ENCODE measurements around the gene NFKB2.

Gene NFKB2

GRCh38 chr10:102423372-102423968, 28.0 kb downstream of the NFKB2 start:
- Histone ChIP-seq H3K27me3 (ENCODE audit: insufficient read depth, low read length) (no peaks in the 10 kb centered on the region), H3K9ac (ENCODE audit: low read length) (no peak overlapping the region), H2AFZ (ENCODE audit: low read length) (no peak overlapping the region), H3K79me2 (ENCODE audit: insufficient read depth, low read length) (no peaks in the 10 kb centered on the region), H3K9me3 (ENCODE audit: low read length) (no peaks in the 10 kb centered on the region), H3K4me1 (ENCODE audit: insufficient read depth, low read length, severe bottlenecking) (peaks cover 28% of the 10 kb centered on the region), H3K27ac (ENCODE audit: low read depth, low read length, poor library complexity, severe bottlenecking) (no peak overlapping the region), H3K36me3 (ENCODE audit: insufficient read depth, low read length) (no peaks in the 10 kb centered on the region), H3F3A (ENCODE audit: insufficient read depth, low read length) (no peaks in the 10 kb centered on the region), H4K20me1 (ENCODE audit: insufficient read depth, low read length) (no peaks in the 10 kb centered on the region), H3K4me3 (ENCODE audit: low read depth, low read length, poor library complexity, severe bottlenecking) (no peak overlapping the region), H3K9me2 (ENCODE audit: low read depth, low read length) (no peaks in the 10 kb centered on the region), H3K4me2 (ENCODE audit: low read length) (no peak overlapping the region)
- no peak for TF ChIP-seq EZH2 (IDR thresholded peaks at IDR 0.05; ENCODE audit: borderline replicate concordance, low read length)
- TF ChIP-seq CTCF (IDR thresholded peaks at IDR 0.05; ENCODE audit: low read length), result no peak

DNA sequence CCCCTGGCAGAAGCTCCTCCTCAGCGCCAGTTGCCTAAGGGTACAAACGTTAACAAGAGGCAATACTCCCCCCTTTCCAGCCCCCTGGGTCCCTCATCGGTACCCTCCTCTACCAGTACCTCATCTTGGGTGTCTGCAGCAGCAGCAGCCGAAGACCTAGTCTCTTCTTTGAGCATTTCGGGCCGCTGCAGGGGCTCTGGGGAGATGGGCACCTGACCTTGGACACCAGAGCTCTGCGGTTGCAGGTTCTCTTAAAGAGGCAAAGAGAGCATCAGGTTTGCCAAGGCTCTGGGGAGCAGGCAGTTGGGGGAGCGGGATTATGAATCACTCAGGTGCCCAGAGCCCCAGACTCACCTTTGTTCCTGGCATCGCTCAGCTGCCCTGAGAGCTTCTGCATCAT, 28.6 kb downstream of the NFKB2 start:
- H3K9me2 ChIP-seq (ENCODE audit: low read depth, low read length), result no peaks in the 10 kb centered on the region
- H3K4me2 ChIP-seq (ENCODE audit: low read length), result no peak overlapping the region
- TF ChIP-seq EZH2 (IDR thresholded peaks at IDR 0.05; ENCODE audit: borderline replicate concordance, low read length) (no peak), CTCF (IDR thresholded peaks at IDR 0.05; ENCODE audit: low read length) (no peak)
- H3K27me3 ChIP-seq (ENCODE audit: insufficient read depth, low read length), result no peaks in the 10 kb centered on the region
- no peaks in the 10 kb centered on the region for H3F3A ChIP-seq (ENCODE audit: insufficient read depth, low read length)
- no peak overlapping the region for H3K9ac ChIP-seq (ENCODE audit: low read length)
- no peaks in the 10 kb centered on the region for H3K79me2 ChIP-seq (ENCODE audit: insufficient read depth, low read length)
- no peak overlapping the region for H3K27ac ChIP-seq (ENCODE audit: low read depth, low read length, poor library complexity, severe bottlenecking)
- no peak overlapping the region for H2AFZ ChIP-seq (ENCODE audit: low read length)
- H3K36me3 ChIP-seq (ENCODE audit: insufficient read depth, low read length), result no peaks in the 10 kb centered on the region
- H3K9me3 ChIP-seq (ENCODE audit: low read length), result no peaks in the 10 kb centered on the region
- H4K20me1 ChIP-seq (ENCODE audit: insufficient read depth, low read length), result no peaks in the 10 kb centered on the region
- peaks cover 26% of the 10 kb centered on the region for H3K4me1 ChIP-seq (ENCODE audit: insufficient read depth, low read length, severe bottlenecking)
- no peak overlapping the region for H3K4me3 ChIP-seq (ENCODE audit: low read depth, low read length, poor library complexity, severe bottlenecking)

DNA sequence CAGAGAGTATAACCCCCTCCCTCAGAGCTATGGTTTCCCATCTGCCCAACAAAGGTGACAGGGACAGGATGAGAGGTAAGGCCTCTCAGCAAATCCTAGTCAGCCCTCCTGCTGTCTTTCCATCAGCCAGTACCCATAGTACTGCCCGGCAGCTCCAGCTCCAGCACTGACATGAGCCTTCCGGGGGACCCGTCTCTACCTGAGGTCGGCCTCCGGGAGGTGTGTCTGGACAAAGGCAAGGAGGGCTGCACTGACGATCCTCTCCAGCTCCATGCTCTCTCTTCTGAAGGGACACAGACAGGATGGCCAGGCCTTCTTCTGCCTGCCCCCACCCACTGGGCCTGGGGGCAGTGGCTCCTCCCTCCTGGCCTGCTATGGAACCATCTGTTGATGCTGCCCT, 29.4 kb downstream of the NFKB2 start:
- TF ChIP-seq CTCF (IDR thresholded peaks at IDR 0.05; ENCODE audit: low read length) (no peak), EZH2 (IDR thresholded peaks at IDR 0.05; ENCODE audit: borderline replicate concordance, low read length) (no peak)
- no peaks in the 10 kb centered on the region for H3K9me3 ChIP-seq (ENCODE audit: low read length)
- no peaks in the 10 kb centered on the region for H3K9me2 ChIP-seq (ENCODE audit: low read depth, low read length)
- no peak overlapping the region for H3K27ac ChIP-seq (ENCODE audit: low read depth, low read length, poor library complexity, severe bottlenecking)
- H3K9ac ChIP-seq (ENCODE audit: low read length), result no peak overlapping the region
- H4K20me1 ChIP-seq (ENCODE audit: insufficient read depth, low read length), result no peaks in the 10 kb centered on the region
- no peak overlapping the region for H3K4me2 ChIP-seq (ENCODE audit: low read length)
- no peaks in the 10 kb centered on the region for H3F3A ChIP-seq (ENCODE audit: insufficient read depth, low read length)
- no peaks in the 10 kb centered on the region for H3K36me3 ChIP-seq (ENCODE audit: insufficient read depth, low read length)
- peaks cover 19% of the 10 kb centered on the region for H3K4me1 ChIP-seq (ENCODE audit: insufficient read depth, low read length, severe bottlenecking)
- no peak overlapping the region for H3K4me3 ChIP-seq (ENCODE audit: low read depth, low read length, poor library complexity, severe bottlenecking)
- no peak overlapping the region for H2AFZ ChIP-seq (ENCODE audit: low read length)
- no peaks in the 10 kb centered on the region for H3K27me3 ChIP-seq (ENCODE audit: insufficient read depth, low read length)
- no peaks in the 10 kb centered on the region for H3K79me2 ChIP-seq (ENCODE audit: insufficient read depth, low read length)

Data from OCI-LY1 (cell line).